Keratinocyte (primary cell): ENCODE data around the gene FCMR. TPM values are rescaled to one million over a fixed set of nuclear protein-coding genes. Genes with fewer than 3 reads are reported as not detected.
"Not testable (repeated sequence)": the region's sequence is repeated elsewhere in the genome, so short reads cannot be mapped to it uniquely, and the experiment has no call there.

Experiments used
- DNase-seq: peaks from one replicate; pipeline ENCODE4 v3.0.0-alpha.2; 2011; ENCODE audit warnings: low read depth, missing footprints, low spot score
- FAIRE-seq: peaks from 2 replicates; lab custom pipeline; 2011; peaks lifted over from hg19 to GRCh38; lab: Jason Lieb, UNC
- H2AFZ ChIP-seq: 2 replicates; pipeline ENCODE4 v1.6.0; 2012; ENCODE audit warnings: low read length, control low read depth, inconsistent platforms; ENCODE audit not compliant: control insufficient read depth
- H3K27ac ChIP-seq: 2 replicates; pipeline ENCODE4 v1.5.1; 2011; ENCODE audit warnings: low read length; ENCODE audit not compliant: control insufficient read depth, insufficient read depth
- H3K27me3 ChIP-seq: 3 replicates; pipeline ENCODE4 v1.6.0; 2011; ENCODE audit warnings: low read length; ENCODE audit not compliant: control insufficient read depth, insufficient read depth; ENCODE audit errors: extremely low read depth
- H3K36me3 ChIP-seq, 2 experiments: 2 replicates in 1 of 2; 3 replicates in 1 of 2; pipeline ENCODE4 v1.5.1; 2011; ENCODE audit warnings: low read length in 2 of 2, mild to moderate bottlenecking in 1 of 2; ENCODE audit not compliant: control insufficient read depth in 2 of 2, insufficient read depth in 2 of 2; ENCODE audit errors: extremely low read depth in 1 of 2
- H3K4me1 ChIP-seq: 3 replicates; pipeline ENCODE4 v1.5.1; 2011; ENCODE audit warnings: low read length; ENCODE audit not compliant: control insufficient read depth, insufficient read depth; ENCODE audit errors: extremely low read depth
- H3K4me2 ChIP-seq: 3 replicates; pipeline ENCODE4 v1.6.0; 2011; ENCODE audit warnings: low read depth, low read length; ENCODE audit not compliant: control insufficient read depth, insufficient read depth; ENCODE audit errors: extremely low read depth
- H3K4me3 ChIP-seq, 3 experiments: fragments of 200-600 bp in 1 of 3; sonication (generic) in 1 of 3; 2 replicates in 2 of 3; 3 replicates in 1 of 3; pipeline ENCODE4 v1.5.1; 2011 to 2016; ENCODE audit warnings: low read length in 3 of 3, mild to moderate bottlenecking in 3 of 3, control low read depth in 2 of 3, inconsistent platforms in 1 of 3, low read depth in 1 of 3, mixed read lengths in 1 of 3, mixed run types in 1 of 3, moderate library complexity in 1 of 3; ENCODE audit not compliant: control insufficient read depth in 2 of 3, insufficient read depth in 2 of 3; ENCODE audit errors: extremely low read depth in 1 of 3
- H3K79me2 ChIP-seq: 2 replicates; pipeline ENCODE4 v1.6.0; 2012; ENCODE audit warnings: low read length; ENCODE audit not compliant: control insufficient read depth, insufficient read depth
- H3K9ac ChIP-seq: 3 replicates; pipeline ENCODE4 v1.6.0; 2011; ENCODE audit warnings: low read length; ENCODE audit not compliant: control insufficient read depth, insufficient read depth; ENCODE audit errors: extremely low read depth
- H3K9me1 ChIP-seq: 3 replicates; pipeline ENCODE4 v1.6.0; 2011; ENCODE audit warnings: low read length; ENCODE audit not compliant: control insufficient read depth, insufficient read depth; ENCODE audit errors: extremely low read depth
- H3K9me3 ChIP-seq: 2 replicates; pipeline ENCODE4 v1.5.1; 2012; ENCODE audit warnings: low read depth, low read length; ENCODE audit not compliant: control insufficient read depth
- H4K20me1 ChIP-seq: 3 replicates; pipeline ENCODE4 v1.6.0; 2011; ENCODE audit warnings: low read length; ENCODE audit not compliant: control insufficient read depth, insufficient read depth; ENCODE audit errors: extremely low read depth
- CTCF ChIP-seq, 3 experiments: IDR thresholded peaks in 1 of 3; conservative IDR thresholded peaks in 1 of 3; optimal IDR thresholded peaks in 1 of 3; 2 replicates in 2 of 3; 3 replicates in 1 of 3; pipeline versions ENCODE3 to v1.5.1; 2011; ENCODE audit warnings: low read length in 3 of 3, mild to moderate bottlenecking in 3 of 3, moderate library complexity in 2 of 3, control low read depth in 1 of 3, inconsistent platforms in 1 of 3; ENCODE audit not compliant: insufficient read depth in 2 of 3; ENCODE audit errors: extremely low read depth in 1 of 3
- EZH2 ChIP-seq: IDR thresholded peaks from one replicate; pipeline ENCODE4 v1.6.1; 2012; ENCODE audit warnings: inconsistent platforms, mild to moderate bottlenecking, low read length, moderate library complexity
- dilution Hi-C: fragments of 300-500 bp; cut with MboI; formaldehyde crosslinking; loops from one replicate; pipeline ENCODE4 v1.7.0; 2020; ENCODE audit warnings: low sequenced_read_pairs; ENCODE audit not compliant: extremely low pct_ligation_motif_present
- polyA plus RNA-seq, 5 experiments: library from polyadenylated mRNA; depleted of rRNA in 3 of 5; stranded (reverse) in 3 of 5; stranded (forward) in 1 of 5; unstranded in 1 of 5; fragments of >200 nt; gene quantifications; 1 replicate in 1 of 5; 2 replicates in 3 of 5; 3 replicates in 1 of 5; pipeline versions ENCODE4 v1.2.1 to v1.2.3, GENCODE V29; 2011 to 2012; ENCODE audit warnings: missing spikeins in 2 of 5, low read depth in 1 of 5, low replicate concordance in 1 of 5

Gene FCMR
- polyA plus RNA-seq, 1 donor (not counting 4 experiments of a cell fraction or from before 2014, with no cell fraction given): 1.8 TPM

- no peak for TF ChIP-seq EZH2
- TF ChIP-seq CTCF (optimal IDR thresholded peaks at IDR 0.05 in 1 of 3, IDR thresholded peaks at IDR 0.05 in 1 of 3, conservative IDR thresholded peaks at IDR 0.05 in 1 of 3; ENCODE audit: extremely low read depth in 1 of 3, insufficient read depth in 2 of 3, low read length in 3 of 3): no peak
- no peak overlapping the region for H3K27ac ChIP-seq
Measured at GRCh38 chr1:206924592-206925105, 2.9 kb upstream of the FCMR start.

GRCh38 chr1:206923961-206924557 is 2.3 kb upstream of the FCMR start:
- H2AFZ ChIP-seq, FAIRE-seq, H3K79me2 ChIP-seq, H3K4me3 ChIP-seq, H3K4me2 ChIP-seq, H3K9ac ChIP-seq, H3K36me3 ChIP-seq, H4K20me1 ChIP-seq, DNase-seq, H3K27me3 ChIP-seq, H3K27ac ChIP-seq, H3K4me1 ChIP-seq, H3K9me3 ChIP-seq, H3K9me1 ChIP-seq: not testable (repeated sequence)
- dilution Hi-C loops: loop anchor here (10.0 kb wide), 1 partner anchor 61 kb away; no protein-coding TSS in a partner anchor

More at GRCh38 chr1:206924592-206925105, 2.9 kb upstream of the FCMR start:
- DNase-seq (no peak), FAIRE-seq (no peak)
- Histone ChIP-seq H3K9me3 (no peaks in the 10 kb centered on the region), H3K36me3 (no peaks in the 10 kb centered on the region), H2AFZ (no peak overlapping the region), H4K20me1 (no peaks in the 10 kb centered on the region), H3K4me2 (no peak overlapping the region), H3K27me3 (no peaks in the 10 kb centered on the region), H3K4me3 (no peak overlapping the region), H3K9me1 (no peaks in the 10 kb centered on the region), H3K9ac (no peak overlapping the region), H3K79me2 (no peaks in the 10 kb centered on the region), H3K4me1 (no peaks in the 10 kb centered on the region)
- dilution Hi-C loops: loop anchor here (10.0 kb wide), 1 partner anchor 60 kb away; no protein-coding TSS in a partner anchor
